ENCODE results near the gene HK2. TPM values are rescaled to one million over a fixed set of nuclear protein-coding genes. Genes with fewer than 3 reads are reported as not detected.
A peak's percentile ranks its signal among the peaks of the same experiment; 100 is the strongest.
"Not testable (repeated sequence)": the region's sequence is repeated elsewhere in the genome, so short reads cannot be mapped to it uniquely, and the experiment has no call there.

Gene HK2
- total and polyA plus RNA-seq, 5 experiments from 2014 or later = 1.2 to 7.3 (median 5.7) TPM

- H3K27ac Mint-ChIP-seq = peak overlapping the region in 1 of 10 donors; percentile 46
- no peak overlapping the region for H3K4me3 Mint-ChIP-seq
- ATAC-seq (no peak), DNase-seq (no peak)
- peaks cover 26 to 90% (median 53%) of the 10 kb centered on the region in 3 donors for H3K36me3 Mint-ChIP-seq
- no peaks in the 10 kb centered on the region for H3K9me3 Mint-ChIP-seq
- POLR2A ChIA-PET = no interaction called here
- no peaks in the 10 kb centered on the region for H3K27me3 Mint-ChIP-seq
- peaks cover 3 to 6% (median 4%) of the 10 kb centered on the region in 4 donors for H3K4me1 Mint-ChIP-seq
Observed at GRCh38 chr2:74886811-74887210, 52.9 kb downstream of the HK2 start.

- no peak for DNase-seq
- Mint-ChIP-seq H3K4me1 (peaks cover 3 to 6% (median 4%) of the 10 kb centered on the region in 4 donors), H3K27me3 (no peaks in the 10 kb centered on the region), H3K4me3 (no peak overlapping the region), H3K36me3 (peaks cover 26 to 92% (median 54%) of the 10 kb centered on the region in 3 donors), H3K27ac (peak overlapping the region in 1 of 10 donors; percentile 24), H3K9me3 (no peaks in the 10 kb centered on the region)
- ATAC-seq = no peak
- POLR2A ChIA-PET = no interaction called here
Observed at GRCh38 chr2:74887445-74887951, 53.6 kb downstream of the HK2 start.

DNA sequence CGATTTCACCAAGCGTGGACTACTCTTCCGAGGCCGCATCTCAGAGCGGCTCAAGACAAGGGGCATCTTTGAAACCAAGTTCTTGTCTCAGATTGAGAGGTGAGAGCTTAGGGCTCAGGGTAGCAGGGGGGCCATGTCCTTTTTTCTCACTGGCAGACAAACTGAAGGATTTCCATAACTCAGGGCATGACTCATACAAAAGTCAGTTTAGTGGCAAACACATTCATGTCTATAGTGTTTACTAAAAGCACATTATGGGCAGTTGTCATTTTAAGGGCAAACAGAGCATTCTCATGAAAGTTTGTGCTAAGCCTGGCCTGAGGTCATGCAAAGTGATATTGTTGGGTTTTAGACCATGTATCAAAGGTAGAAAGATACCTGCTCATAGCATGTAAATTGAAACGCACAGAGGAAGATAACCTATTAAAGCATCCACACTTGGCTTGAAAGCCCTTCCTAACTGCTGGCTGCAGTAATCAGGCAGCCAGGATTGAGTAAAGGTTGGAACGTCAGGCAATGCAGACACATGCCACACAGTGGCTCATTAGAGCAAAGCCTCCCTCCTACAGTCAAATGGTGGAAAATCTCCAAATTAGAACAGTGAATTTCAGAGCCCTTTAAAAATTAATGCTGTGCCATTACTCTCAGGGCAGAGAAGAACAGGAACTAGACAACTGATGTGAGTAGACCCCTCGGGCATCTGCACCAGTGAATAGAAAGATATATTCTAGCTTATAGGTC is 54.2 kb downstream of the HK2 start:
- H3K9me3 Mint-ChIP-seq = no peaks in the 10 kb centered on the region

GRCh38 chr2:74889159-74889558 is 55.2 kb downstream of the HK2 start:
- Mint-ChIP-seq H3K9me3 (no peaks in the 10 kb centered on the region), H3K27ac (no peak overlapping the region), H3K4me3 (no peak overlapping the region), H3K36me3 (peaks cover 26 to 87% (median 56%) of the 10 kb centered on the region in 3 donors), H3K27me3 (no peaks in the 10 kb centered on the region), H3K4me1 (peaks cover 3 to 6% (median 4%) of the 10 kb centered on the region in 4 donors)
- POLR2A ChIA-PET = no interaction called here
- ATAC-seq (no peak), DNase-seq (no peak)

More for the DNA sequence above, 54.2 kb downstream of the HK2 start:
- DNase-seq (no peak), ATAC-seq (no peak)
- H3K4me1 Mint-ChIP-seq = peaks cover 3 to 6% (median 4%) of the 10 kb centered on the region in 4 donors
- H3K4me3 Mint-ChIP-seq = no peak overlapping the region
- POLR2A ChIA-PET = no interaction called here
- peaks cover 26 to 86% (median 54%) of the 10 kb centered on the region in 3 donors for H3K36me3 Mint-ChIP-seq
- H3K27me3 Mint-ChIP-seq = no peaks in the 10 kb centered on the region
- H3K27ac Mint-ChIP-seq = peak overlapping the region in 1 of 10 donors; percentile 24

GRCh38 chr2:74890711-74891110 is 56.8 kb downstream of the HK2 start:
- no peak for DNase-seq
- H3K27ac Mint-ChIP-seq = no peak overlapping the region
- H3K27me3 Mint-ChIP-seq = no peaks in the 10 kb centered on the region
- H3K4me1 Mint-ChIP-seq = peaks cover 0 to 2% (median 0%) of the 10 kb centered on the region in 4 donors
- H3K4me3 Mint-ChIP-seq = no peak overlapping the region
- H3K36me3 Mint-ChIP-seq = peaks cover 28 to 84% (median 69%) of the 10 kb centered on the region in 3 donors
- peaks cover 0 to 10% (median 0%) of the 10 kb centered on the region in 9 donors for H3K9me3 Mint-ChIP-seq
- ATAC-seq = no peak
- POLR2A ChIA-PET = no interaction called here

DNA sequence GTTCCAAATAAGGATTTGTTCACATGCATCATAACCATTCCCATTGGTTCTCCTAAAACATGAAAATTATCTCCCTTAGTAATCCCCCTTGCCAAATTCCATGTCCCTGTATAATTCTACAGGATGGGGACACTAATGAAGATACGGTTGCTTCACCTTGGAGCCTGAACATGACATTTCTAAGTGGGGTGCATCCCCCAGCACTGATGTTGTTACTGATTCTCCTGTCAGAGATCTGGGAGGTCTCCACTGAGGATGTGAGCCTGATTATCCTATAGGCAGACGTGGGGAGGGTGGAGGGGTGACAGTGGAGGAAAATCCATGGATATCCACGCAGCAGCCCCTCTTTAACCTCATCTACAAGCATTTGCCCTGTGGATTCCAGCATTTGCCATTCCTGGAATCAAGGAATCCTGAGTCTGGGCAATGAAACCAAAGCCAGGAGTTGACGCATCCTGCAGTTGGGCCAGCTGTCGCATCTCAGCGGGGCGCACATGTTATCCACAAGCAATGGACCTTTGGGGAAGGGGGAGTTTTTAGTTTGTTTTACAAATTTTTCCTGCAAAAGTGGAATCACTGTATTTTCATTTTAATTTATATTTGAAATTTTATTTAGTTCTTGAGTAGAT is 57.3 kb downstream of the HK2 start:
- ATAC-seq (no peak), DNase-seq (no peak)
- no peak overlapping the region for H3K4me3 Mint-ChIP-seq
- peaks cover 0 to under 1% (median 0%) of the 10 kb centered on the region in 4 donors for H3K4me1 Mint-ChIP-seq
- peaks cover 31 to 84% (median 71%) of the 10 kb centered on the region in 3 donors for H3K36me3 Mint-ChIP-seq
- H3K27me3 Mint-ChIP-seq = no peaks in the 10 kb centered on the region
- peak overlapping the region in 1 of 10 donors; percentile 10 for H3K27ac Mint-ChIP-seq
- peaks cover 0 to 10% (median 0%) of the 10 kb centered on the region in 9 donors for H3K9me3 Mint-ChIP-seq
- POLR2A ChIA-PET = no interaction called here

- ATAC-seq, POLR2A ChIA-PET, H3K4me1 Mint-ChIP-seq, DNase-seq, H3K4me3 Mint-ChIP-seq, H3K27ac Mint-ChIP-seq, H3K27me3 Mint-ChIP-seq, H3K9me3 Mint-ChIP-seq: not testable (repeated sequence)
- H3K36me3 Mint-ChIP-seq = peaks cover 32 to 80% (median 70%) of the 10 kb centered on the region in 3 donors
Observed at GRCh38 chr2:74891816-74892215, 57.9 kb downstream of the HK2 start.

DNA sequence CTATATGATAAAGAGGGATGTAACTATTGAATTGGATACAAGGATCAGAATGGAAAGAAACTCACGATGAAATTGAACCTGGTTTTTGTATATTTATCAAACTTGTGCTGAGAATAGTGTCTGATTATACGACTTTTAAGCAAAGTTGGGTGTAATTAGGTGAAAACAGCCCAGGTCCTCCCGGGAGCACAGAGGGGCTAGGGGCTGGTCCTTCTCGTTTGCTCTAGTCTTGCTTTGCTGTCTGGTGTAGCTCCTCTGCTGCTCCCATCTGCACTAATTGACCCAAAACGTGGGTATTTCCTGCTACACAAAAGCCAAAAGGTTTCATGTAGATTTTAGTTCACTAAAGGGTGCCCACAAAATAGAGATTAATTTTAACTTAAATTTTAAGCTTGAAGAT is 58.7 kb downstream of the HK2 start:
- H3K27me3 Mint-ChIP-seq = no peaks in the 10 kb centered on the region
- no peak for ATAC-seq
- peaks cover 32 to 74% (median 73%) of the 10 kb centered on the region in 3 donors for H3K36me3 Mint-ChIP-seq
- no peak for DNase-seq
- H3K27ac Mint-ChIP-seq = no peak overlapping the region
- peaks cover 0 to 11% (median 4%) of the 10 kb centered on the region in 9 donors for H3K9me3 Mint-ChIP-seq
- POLR2A ChIA-PET = no interaction called here
- no peak overlapping the region for H3K4me3 Mint-ChIP-seq
- H3K4me1 Mint-ChIP-seq = no peaks in the 10 kb centered on the region

- Mint-ChIP-seq H3K27ac (no peak overlapping the region), H3K4me1 (no peaks in the 10 kb centered on the region), H3K9me3 (peaks cover 0 to 17% (median 7%) of the 10 kb centered on the region in 9 donors), H3K4me3 (no peak overlapping the region), H3K36me3 (peaks cover 27 to 73% (median 69%) of the 10 kb centered on the region in 3 donors), H3K27me3 (no peaks in the 10 kb centered on the region)
- POLR2A ChIA-PET = no interaction called here
- ATAC-seq (no peak), DNase-seq (no peak)
Observed at GRCh38 chr2:74893332-74893731, 59.4 kb downstream of the HK2 start.

DNA sequence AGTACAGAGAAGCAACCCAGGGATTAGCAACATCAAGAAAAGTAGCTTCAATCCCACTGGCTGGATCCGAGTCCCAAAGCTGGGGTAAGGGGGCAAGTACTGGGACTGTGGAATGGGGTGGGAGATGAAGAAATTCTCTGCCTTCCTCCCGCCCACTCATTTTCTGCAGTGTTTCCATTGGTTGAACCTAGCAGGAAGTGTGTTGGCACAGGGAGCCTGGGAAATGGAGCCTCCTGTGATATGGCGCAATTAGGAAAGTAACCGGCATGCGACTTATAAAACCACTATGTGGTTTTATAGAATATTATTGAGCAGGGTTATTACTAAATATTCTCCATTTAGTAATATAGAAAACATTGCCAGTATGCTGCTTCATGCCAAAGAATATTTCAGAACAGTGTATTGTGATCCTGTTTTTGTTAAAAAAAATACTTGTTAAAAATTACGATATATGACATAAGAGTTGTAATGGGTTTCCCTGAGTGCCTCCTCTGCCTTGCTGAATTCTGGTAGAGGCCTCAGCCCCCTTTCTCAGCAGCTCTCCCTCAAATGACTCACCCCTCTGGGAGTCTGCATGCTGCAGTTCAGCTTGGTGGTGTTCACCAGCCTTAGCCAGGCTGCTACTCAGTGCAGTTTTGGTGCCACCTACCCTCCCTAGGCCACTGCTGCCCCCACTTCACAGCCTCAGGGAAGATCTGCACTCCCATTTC is 60.5 kb downstream of the HK2 start:
- no peaks in the 10 kb centered on the region for H3K4me1 Mint-ChIP-seq
- POLR2A ChIA-PET = no interaction called here
- peaks cover 0 to 19% (median 7%) of the 10 kb centered on the region in 9 donors for H3K9me3 Mint-ChIP-seq
- H3K27me3 Mint-ChIP-seq = no peaks in the 10 kb centered on the region
- H3K4me3 Mint-ChIP-seq = no peak overlapping the region
- peaks cover 24 to 72% (median 59%) of the 10 kb centered on the region in 3 donors for H3K36me3 Mint-ChIP-seq
- no peak for ATAC-seq
- H3K27ac Mint-ChIP-seq = no peak overlapping the region
- no peak for DNase-seq

GRCh38 chr2:74895001-74895400 is 61.1 kb downstream of the HK2 start:
- H3K4me3 Mint-ChIP-seq = no peak overlapping the region
- ATAC-seq = no peak
- H3K4me1 Mint-ChIP-seq = no peaks in the 10 kb centered on the region
- H3K36me3 Mint-ChIP-seq = peaks cover 19 to 66% (median 53%) of the 10 kb centered on the region in 3 donors
- no peak overlapping the region for H3K27ac Mint-ChIP-seq
- H3K9me3 Mint-ChIP-seq = peaks cover 0 to 19% (median 7%) of the 10 kb centered on the region in 9 donors
- no peak for DNase-seq
- no peaks in the 10 kb centered on the region for H3K27me3 Mint-ChIP-seq
- POLR2A ChIA-PET = no interaction called here

DNA sequence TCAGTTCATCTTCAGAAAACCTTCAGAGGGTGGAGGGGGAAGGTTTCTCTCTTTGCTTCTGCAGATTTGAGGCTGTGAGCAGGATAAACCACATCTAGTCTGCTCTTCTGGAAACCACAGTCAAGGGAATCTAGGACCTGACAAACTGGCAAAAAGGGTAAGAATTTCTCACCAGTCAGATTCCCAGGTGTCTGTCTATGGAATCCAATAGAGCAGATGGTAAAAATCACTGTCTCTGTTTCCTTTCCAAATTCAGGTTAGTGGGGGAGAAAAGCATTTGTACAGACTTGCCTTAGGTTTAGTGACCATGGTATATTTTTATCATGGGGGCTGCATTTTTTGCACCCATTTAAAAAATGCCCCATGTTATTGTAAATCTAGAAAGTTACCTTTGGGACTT is 62.3 kb downstream of the HK2 start:
- Mint-ChIP-seq H3K27me3 (no peaks in the 10 kb centered on the region), H3K9me3 (peaks cover 0 to 19% (median 7%) of the 10 kb centered on the region in 9 donors), H3K4me3 (no peak overlapping the region), H3K36me3 (peaks cover 15 to 57% (median 41%) of the 10 kb centered on the region in 3 donors), H3K27ac (no peak overlapping the region), H3K4me1 (no peaks in the 10 kb centered on the region)
- ATAC-seq = no peak
- POLR2A ChIA-PET = no interaction called here
- no peak for DNase-seq

- H3K4me3 Mint-ChIP-seq, POLR2A ChIA-PET, ATAC-seq, H3K4me1 Mint-ChIP-seq, H3K27ac Mint-ChIP-seq, H3K27me3 Mint-ChIP-seq, DNase-seq: not testable (repeated sequence)
- Mint-ChIP-seq H3K36me3 (peaks cover 9 to 31% (median 16%) of the 10 kb centered on the region in 3 donors), H3K9me3 (peaks cover 0 to 19% (median 6%) of the 10 kb centered on the region in 9 donors)
Observed at GRCh38 chr2:74900225-74900624, 66.3 kb downstream of the HK2 start.
